GM21825 (cell line): ENCODE measurements around the gene MTURN.
"Not testable (repeated sequence)": the region's sequence is repeated elsewhere in the genome, so short reads cannot be mapped to it uniquely, and the experiment has no call there.

Source experiments
- ATAC-seq: cut with Tn5 transposase; IDR thresholded peaks from one replicate; pipeline ENCODE4 v1.9.1; 2021; ENCODE audit warnings: mild to moderate bottlenecking, moderate library complexity; ENCODE audit not compliant: unreplicated experiment

Gene MTURN

GRCh38 chr7:30134611-30135300 lies at the start of gene MTURN:
MTURN (plus strand) TSS chr7:30134986; CDS start chr7:30135137, 151 bp downstream.
- ATAC-seq, result peak; percentile 81

- ATAC-seq, result no peak
Observed at GRCh38 chr7:30086529-30086928, 48.3 kb upstream of the MTURN start.

- peak; percentile 52 for ATAC-seq
Observed at GRCh38 chr7:30087371-30087770, 47.4 kb upstream of the MTURN start.

GRCh38 chr7:30088362-30088761 lies 46.4 kb upstream of the MTURN start:
- no peak for ATAC-seq

GRCh38 chr7:30090111-30090510 lies 44.7 kb upstream of the MTURN start:
- no peak for ATAC-seq

GRCh38 chr7:30091491-30091912 lies 43.3 kb upstream of the MTURN start:
- ATAC-seq, result no peak

- no peak for ATAC-seq
Observed at GRCh38 chr7:30091987-30092386, 42.8 kb upstream of the MTURN start.

GRCh38 chr7:30093420-30093952 lies 41.3 kb upstream of the MTURN start:
- no peak for ATAC-seq

GRCh38 chr7:30098599-30098998 lies 36.2 kb upstream of the MTURN start:
- ATAC-seq, result not testable (repeated sequence)

- ATAC-seq, result no peak
Observed at GRCh38 chr7:30102281-30102680, 32.5 kb upstream of the MTURN start.

GRCh38 chr7:30104157-30104556 lies 30.6 kb upstream of the MTURN start:
- ATAC-seq, result no peak

GRCh38 chr7:30112103-30112713 lies 22.6 kb upstream of the MTURN start:
- no peak for ATAC-seq

- no peak for ATAC-seq
Observed at GRCh38 chr7:30113144-30113543, 21.6 kb upstream of the MTURN start.

GRCh38 chr7:30114536-30115238 lies 20.1 kb upstream of the MTURN start:
- no peak for ATAC-seq

GRCh38 chr7:30115709-30116297 lies 19.0 kb upstream of the MTURN start:
- ATAC-seq, result no peak

- ATAC-seq, result no peak
Observed at GRCh38 chr7:30116771-30117170, 18.0 kb upstream of the MTURN start.

- no peak for ATAC-seq
Observed at GRCh38 chr7:30117896-30118295, 16.9 kb upstream of the MTURN start.

GRCh38 chr7:30119890-30120577 lies 14.8 kb upstream of the MTURN start:
- no peak for ATAC-seq

GRCh38 chr7:30133736-30134610 lies 813 bp upstream of the MTURN start:
- ATAC-seq, result no peak
